ENCODE measurements around the gene CENATAC.

Gene CENATAC

GRCh38 chr11:119049081-119049480 is 51.1 kb downstream of the CENATAC start:
- Histone ChIP-seq H3K27ac (no peak overlapping the region), H3K27me3 (replicated peaks) (no peaks in the 10 kb centered on the region), H3K4me3 (ENCODE audit: low read depth, low read length) (no peak overlapping the region), H3K36me3 (replicated peaks) (peaks cover 90% of the 10 kb centered on the region)
- DNase-seq: no peak
- TF ChIP-seq CTCF (IDR thresholded peaks at IDR 0.05; ENCODE audit: low read depth, low read length, missing control alignments): no peak
- in situ Hi-C loops (cut with HindIII; ENCODE audit: low pct_ligation_motif_present, low sequenced_read_pairs): no loop called here

GRCh38 chr11:119051440-119052162 is 53.7 kb downstream of the CENATAC start:
- H3K27ac ChIP-seq: no peak overlapping the region
- in situ Hi-C loops (cut with HindIII; ENCODE audit: low pct_ligation_motif_present, low sequenced_read_pairs): no loop called here
- H3K27me3 ChIP-seq (replicated peaks): no peaks in the 10 kb centered on the region
- H3K4me3 ChIP-seq (ENCODE audit: low read depth, low read length): no peak overlapping the region
- no peak for TF ChIP-seq CTCF (IDR thresholded peaks at IDR 0.05; ENCODE audit: low read depth, low read length, missing control alignments)
- no peak for DNase-seq
- peaks cover 86% of the 10 kb centered on the region for H3K36me3 ChIP-seq (replicated peaks)

DNA sequence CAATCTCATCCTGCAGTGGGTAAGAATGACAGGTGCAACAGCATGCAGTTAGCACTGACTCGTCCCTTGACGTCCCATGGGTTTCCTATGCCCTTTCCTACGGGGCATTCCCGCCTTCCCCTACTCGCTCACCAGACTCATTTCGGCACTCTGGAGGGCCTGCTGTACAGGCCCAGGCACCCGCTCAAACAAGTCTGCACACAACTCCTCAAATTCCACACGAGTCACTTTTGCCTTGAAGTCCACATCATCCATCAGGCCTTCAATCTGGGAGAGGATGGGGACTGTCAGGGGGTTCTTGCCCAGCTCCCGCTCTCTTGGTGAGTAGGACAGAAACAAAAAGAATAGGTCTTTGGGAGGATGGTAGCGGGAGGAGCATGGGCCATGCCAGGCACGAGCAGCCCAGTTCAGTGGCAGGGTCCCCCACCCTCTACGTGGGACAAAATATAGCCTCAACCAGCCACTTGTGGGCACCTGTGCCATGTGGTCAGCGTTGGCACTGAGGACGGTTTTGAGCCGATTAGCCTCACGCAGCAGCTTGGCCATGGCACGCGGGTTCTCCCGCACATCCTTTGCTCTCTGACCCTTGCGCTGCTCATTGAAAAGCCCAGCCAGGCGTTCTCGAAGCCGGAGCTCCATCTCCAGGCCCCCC is 54.4 kb downstream of the CENATAC start:
- H3K27ac ChIP-seq: no peak overlapping the region
- TF ChIP-seq CTCF (IDR thresholded peaks at IDR 0.05; ENCODE audit: low read depth, low read length, missing control alignments): no peak
- H3K27me3 ChIP-seq (replicated peaks): no peaks in the 10 kb centered on the region
- H3K4me3 ChIP-seq (ENCODE audit: low read depth, low read length): no peak overlapping the region
- DNase-seq: no peak
- H3K36me3 ChIP-seq (replicated peaks): peaks cover 79% of the 10 kb centered on the region
- in situ Hi-C loops (cut with HindIII; ENCODE audit: low pct_ligation_motif_present, low sequenced_read_pairs): no loop called here

- in situ Hi-C loops (cut with HindIII; ENCODE audit: low pct_ligation_motif_present, low sequenced_read_pairs): no loop called here
- no peak for TF ChIP-seq CTCF (IDR thresholded peaks at IDR 0.05; ENCODE audit: low read depth, low read length, missing control alignments)
- Histone ChIP-seq H3K36me3 (replicated peaks) (peaks cover 57% of the 10 kb centered on the region), H3K27ac (no peak overlapping the region), H3K27me3 (replicated peaks) (no peaks in the 10 kb centered on the region), H3K4me3 (ENCODE audit: low read depth, low read length) (no peak overlapping the region)
- no peak for DNase-seq
Measured at GRCh38 chr11:119054418-119054817, 56.5 kb downstream of the CENATAC start.

DNA sequence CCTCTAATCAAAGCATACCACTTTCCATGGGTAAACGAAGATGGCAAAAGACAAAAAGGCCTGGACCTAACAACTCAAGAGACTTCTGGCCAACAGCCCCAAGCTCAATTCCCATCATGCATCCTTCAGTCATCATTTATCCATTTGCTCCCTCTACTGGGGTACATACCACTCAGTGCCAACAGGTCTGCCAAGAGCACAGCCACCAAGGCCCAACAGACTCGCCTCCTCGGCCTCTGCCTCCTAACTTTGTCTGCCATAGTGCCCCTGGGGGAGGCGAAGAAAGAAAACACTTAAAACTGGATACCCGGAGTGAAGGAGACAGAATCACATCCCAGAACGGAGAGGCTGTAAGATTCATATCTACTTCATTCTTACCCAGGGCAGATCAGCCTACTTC is 58.0 kb downstream of the CENATAC start:
- no peaks in the 10 kb centered on the region for H3K27me3 ChIP-seq (replicated peaks)
- H3K4me3 ChIP-seq (ENCODE audit: low read depth, low read length): peak overlapping the region; percentile 89
- H3K27ac ChIP-seq: no peak overlapping the region
- DNase-seq: no peak
- H3K36me3 ChIP-seq (replicated peaks): peaks cover 45% of the 10 kb centered on the region
- peak; percentile 29 for TF ChIP-seq CTCF (IDR thresholded peaks at IDR 0.05; ENCODE audit: low read depth, low read length, missing control alignments)
- in situ Hi-C loops (cut with HindIII; ENCODE audit: low pct_ligation_motif_present, low sequenced_read_pairs): no loop called here

Data from brain microvascular endothelial cell (primary cell).